ENCODE results near the gene EHD3.

- TF ChIP-seq, protein P1, sequence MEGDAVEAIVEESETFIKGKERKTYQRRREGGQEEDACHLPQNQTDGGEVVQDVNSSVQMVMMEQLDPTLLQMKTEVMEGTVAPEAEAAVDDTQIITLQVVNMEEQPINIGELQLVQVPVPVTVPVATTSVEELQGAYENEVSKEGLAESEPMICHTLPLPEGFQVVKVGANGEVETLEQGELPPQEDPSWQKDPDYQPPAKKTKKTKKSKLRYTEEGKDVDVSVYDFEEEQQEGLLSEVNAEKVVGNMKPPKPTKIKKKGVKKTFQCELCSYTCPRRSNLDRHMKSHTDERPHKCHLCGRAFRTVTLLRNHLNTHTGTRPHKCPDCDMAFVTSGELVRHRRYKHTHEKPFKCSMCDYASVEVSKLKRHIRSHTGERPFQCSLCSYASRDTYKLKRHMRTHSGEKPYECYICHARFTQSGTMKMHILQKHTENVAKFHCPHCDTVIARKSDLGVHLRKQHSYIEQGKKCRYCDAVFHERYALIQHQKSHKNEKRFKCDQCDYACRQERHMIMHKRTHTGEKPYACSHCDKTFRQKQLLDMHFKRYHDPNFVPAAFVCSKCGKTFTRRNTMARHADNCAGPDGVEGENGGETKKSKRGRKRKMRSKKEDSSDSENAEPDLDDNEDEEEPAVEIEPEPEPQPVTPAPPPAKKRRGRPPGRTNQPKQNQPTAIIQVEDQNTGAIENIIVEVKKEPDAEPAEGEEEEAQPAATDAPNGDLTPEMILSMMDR (IDR thresholded peaks at IDR 0.05), result no peak
- no peak for TF ChIP-seq POLR2A (IDR thresholded peaks at IDR 0.05)
Observed at GRCh38 chr2:31296641-31297287, 62.8 kb downstream of the EHD3 start.

Data from testis (tissue), 2 donors.